Measurements from ENCODE around the gene HSPH1.
A peak's percentile ranks its signal among the peaks of the same experiment; 100 is the strongest.
"Not testable (repeated sequence)": the region's sequence is repeated elsewhere in the genome, so short reads cannot be mapped to it uniquely, and the experiment has no call there.

The HSPH1 gene

GRCh38 chr13:31105020-31105795 lies 56.5 kb downstream of the HSPH1 start:
- DNase-seq (ENCODE audit: low read depth) = no peak
- H3K4me3 ChIP-seq (ENCODE audit: low read depth, low read length) = no peak overlapping the region

- no peak for DNase-seq (ENCODE audit: low read depth)
- no peak overlapping the region for H3K4me3 ChIP-seq (ENCODE audit: low read depth, low read length)
Observed at GRCh38 chr13:31102905-31103304, 58.8 kb downstream of the HSPH1 start.

- H3K4me3 ChIP-seq (ENCODE audit: low read depth, low read length) = no peak overlapping the region
Observed at GRCh38 chr13:31101472-31102170, 60.1 kb downstream of the HSPH1 start.

GRCh38 chr13:31100721-31101120 lies 61.0 kb downstream of the HSPH1 start:
- H3K4me3 ChIP-seq (ENCODE audit: low read depth, low read length) = no peak overlapping the region
- DNase-seq (ENCODE audit: low read depth) = no peak

More at GRCh38 chr13:31101472-31102170, 60.1 kb downstream of the HSPH1 start:
- DNase-seq (ENCODE audit: low read depth) = no peak

GRCh38 chr13:31097911-31098434 lies 63.7 kb downstream of the HSPH1 start:
- not testable (repeated sequence) for DNase-seq (ENCODE audit: low read depth); H3K4me3 ChIP-seq (ENCODE audit: low read depth, low read length)

GRCh38 chr13:31096654-31097302 lies 64.9 kb downstream of the HSPH1 start:
- no peak overlapping the region for H3K4me3 ChIP-seq (ENCODE audit: low read depth, low read length)
- DNase-seq (ENCODE audit: low read depth) = no peak

GRCh38 chr13:31094331-31095015 lies 67.2 kb downstream of the HSPH1 start:
- H3K4me3 ChIP-seq (ENCODE audit: low read depth, low read length) = no peak overlapping the region
- no peak for DNase-seq (ENCODE audit: low read depth)

GRCh38 chr13:31093145-31093885 lies 68.4 kb downstream of the HSPH1 start:
- no peak for DNase-seq (ENCODE audit: low read depth)
- H3K4me3 ChIP-seq (ENCODE audit: low read depth, low read length) = no peak overlapping the region

GRCh38 chr13:31092646-31093045 lies 69.1 kb downstream of the HSPH1 start:
- no peak overlapping the region for H3K4me3 ChIP-seq (ENCODE audit: low read depth, low read length)
- no peak for DNase-seq (ENCODE audit: low read depth)

- peak; percentile 15 for DNase-seq (ENCODE audit: low read depth)
Observed at GRCh38 chr13:31090961-31091624, 70.6 kb downstream of the HSPH1 start.

GRCh38 chr13:31090096-31090495 lies 71.6 kb downstream of the HSPH1 start:
- H3K4me3 ChIP-seq (ENCODE audit: low read depth, low read length) = no peak overlapping the region
- DNase-seq (ENCODE audit: low read depth) = no peak

More at GRCh38 chr13:31090961-31091624, 70.6 kb downstream of the HSPH1 start:
- H3K4me3 ChIP-seq (ENCODE audit: low read depth, low read length) = no peak overlapping the region

- no peak overlapping the region for H3K4me3 ChIP-seq (ENCODE audit: low read depth, low read length)
- DNase-seq (ENCODE audit: low read depth) = no peak
Observed at GRCh38 chr13:31089649-31090048, 72.1 kb downstream of the HSPH1 start.

- DNase-seq (ENCODE audit: low read depth) = no peak
- H3K4me3 ChIP-seq (ENCODE audit: low read depth, low read length) = no peak overlapping the region
Observed at GRCh38 chr13:31088826-31089420, 72.8 kb downstream of the HSPH1 start.
